CD14-positive monocyte (primary cell): ENCODE results near the gene MYH8. TPM values are rescaled to one million over a fixed set of nuclear protein-coding genes. Genes with fewer than 3 reads are reported as not detected.

Experiments used
- DNase-seq, 3 donors: peaks; one replicate each; pipeline ENCODE4 v3.0.0-alpha.2; 2011 to 2022
- H2AFZ ChIP-seq: 2 replicates; pipeline ENCODE4 v1.6.0; 2012; ENCODE audit warnings: mild to moderate bottlenecking, low read depth, low read length, inconsistent platforms; ENCODE audit not compliant: insufficient read depth, poor library complexity, severe bottlenecking
- H3K27ac ChIP-seq, 2 donors: 1 replicate in 1 of 2; 2 replicates in 1 of 2; pipeline ENCODE4 v1.5.1; 2012 to 2013; ENCODE audit warnings: low read length in 2 of 2, control low read depth in 1 of 2, inconsistent platforms in 1 of 2, low read depth in 1 of 2, mild to moderate bottlenecking in 1 of 2
- H3K27me3 ChIP-seq, 2 donors: one replicate each; pipeline versions ENCODE4 v1.6.0 to v1.6.1; 2011 to 2013; ENCODE audit warnings: low read length in 2 of 2; ENCODE audit not compliant: control insufficient read depth in 2 of 2, insufficient read depth in 2 of 2
- H3K36me3 ChIP-seq, 2 donors: replicated peaks in 1 of 2; 1 replicate in 1 of 2; 2 replicates in 1 of 2; pipeline versions ENCODE4 v1.5.1 to v1.6.1; 2012 to 2013; ENCODE audit warnings: low read length in 2 of 2, control low read depth in 1 of 2, inconsistent platforms in 1 of 2, mild to moderate bottlenecking in 1 of 2; ENCODE audit not compliant: insufficient read depth in 2 of 2, control insufficient read depth in 1 of 2
- H3K4me1 ChIP-seq, 2 donors: 1 replicate in 1 of 2; 2 replicates in 1 of 2; pipeline versions ENCODE4 v1.5.1 to v1.6.1; 2012 to 2013; ENCODE audit warnings: low read length in 2 of 2, control low read depth in 1 of 2, inconsistent platforms in 1 of 2, mild to moderate bottlenecking in 1 of 2, moderate library complexity in 1 of 2; ENCODE audit not compliant: insufficient read depth in 2 of 2, control insufficient read depth in 1 of 2
- H3K4me2 ChIP-seq: replicated peaks from 2 replicates; pipeline ENCODE3; 2012; ENCODE audit warnings: low read length, moderate library complexity, mild to moderate bottlenecking; ENCODE audit not compliant: poor library complexity, severe bottlenecking; ENCODE audit errors: extremely low read depth
- H3K4me3 ChIP-seq, 3 experiments: fragments of 200-600 bp in 1 of 3; sonication (generic) in 1 of 3; replicated peaks in 1 of 3; 1 replicate in 2 of 3; 2 replicates in 1 of 3; pipeline ENCODE4 v1.5.1; 2011 to 2013; ENCODE audit warnings: low read length in 3 of 3, mild to moderate bottlenecking in 3 of 3, control low read depth in 2 of 3, low read depth in 2 of 3, inconsistent platforms in 1 of 3, moderate library complexity in 1 of 3
- H3K79me2 ChIP-seq: 2 replicates; pipeline ENCODE4 v1.6.0; 2012; ENCODE audit warnings: mild to moderate bottlenecking, control low read depth, inconsistent platforms, low read length, moderate library complexity; ENCODE audit not compliant: insufficient read depth
- H3K9ac ChIP-seq: 2 replicates; pipeline ENCODE4 v1.6.0; 2017; ENCODE audit warnings: low read length, mild to moderate bottlenecking; ENCODE audit not compliant: insufficient read depth, poor library complexity, severe bottlenecking
- H3K9me3 ChIP-seq, 2 donors: replicated peaks in 1 of 2; 1 replicate in 1 of 2; 2 replicates in 1 of 2; pipeline versions ENCODE4 v1.5.1 to v1.6.1; 2012 to 2013; ENCODE audit warnings: low read length in 2 of 2, control low read depth in 1 of 2; ENCODE audit not compliant: control insufficient read depth in 1 of 2, insufficient read depth in 1 of 2
- H4K20me1 ChIP-seq: 2 replicates; pipeline ENCODE4 v1.6.0; 2012; ENCODE audit warnings: mild to moderate bottlenecking, low read length, control low read depth, moderate library complexity; ENCODE audit not compliant: insufficient read depth
- H3K27ac Mint-ChIP-seq, 7 donors: one replicate each; pipeline ENCODE4 v1.8.0; 2020; ENCODE audit warnings: mild to moderate bottlenecking in 7 of 7, mixed read lengths in 7 of 7, moderate library complexity in 6 of 7, inconsistent platforms in 2 of 7
- H3K27me3 Mint-ChIP-seq, 3 donors: one replicate each; pipeline ENCODE4 v1.8.0; 2021 to 2022; ENCODE audit warnings: low read depth in 3 of 3, mild to moderate bottlenecking in 3 of 3, mixed read lengths in 3 of 3, moderate library complexity in 3 of 3, inconsistent platforms in 1 of 3
- H3K36me3 Mint-ChIP-seq, 2 donors: one replicate each; pipeline ENCODE4 v1.8.0; 2020; ENCODE audit warnings: mixed read lengths in 2 of 2, inconsistent platforms in 1 of 2, mild to moderate bottlenecking in 1 of 2
- H3K4me1 Mint-ChIP-seq: one replicate; pipeline ENCODE4 v1.8.0; 2020; ENCODE audit warnings: mild to moderate bottlenecking, mixed read lengths
- H3K4me3 Mint-ChIP-seq, 2 donors: one replicate each; pipeline ENCODE4 v1.8.0; 2020; ENCODE audit warnings: mild to moderate bottlenecking in 2 of 2, mixed read lengths in 2 of 2, moderate library complexity in 1 of 2
- H3K9me3 Mint-ChIP-seq, 7 donors: one replicate each; pipeline ENCODE4 v1.8.0; 2020 to 2022; ENCODE audit warnings: mixed read lengths in 7 of 7, mild to moderate bottlenecking in 6 of 7, moderate library complexity in 6 of 7, inconsistent platforms in 2 of 7
- CTCF ChIP-seq: fragments of 200-600 bp; IDR thresholded peaks from one replicate; pipeline ENCODE4 v1.8.0; 2022; ENCODE audit warnings: antibody characterized with exemption, mild to moderate bottlenecking
- WGBS: methylation state at CpG from one replicate; pipeline ENCODE4 v1.1.5; 2013; ENCODE audit warnings: missing lambda C conversion rate; ENCODE audit not compliant: insufficient coverage; 5-methylcytosine and 5-hydroxymethylcytosine counted together
- intact Hi-C, 2 donors: fragments of 100-400 bp; cut with micrococcal nuclease; formaldehyde crosslinking; loops; one replicate each; pipeline versions ENCODE4 v1.15.0 to v1.15.1; 2023
- polyA minus RNA-seq: library from RNA; depleted of rRNA, polyadenylated mRNA; stranded (reverse); fragments of >200 nt; gene quantifications from 2 replicates; pipeline ENCODE4 v1.2.3, GENCODE V29; 2012
- polyA plus RNA-seq, 3 donors: library from polyadenylated mRNA; depleted of rRNA in 1 of 3; unstranded in 2 of 3; stranded (reverse) in 1 of 3; fragments of 300-500 nt in 2 of 3; fragments of >200 nt in 1 of 3; fragmentation: Illumina TruSeq in 2 of 3; gene quantifications; 1 replicate in 2 of 3; 2 replicates in 1 of 3; pipeline ENCODE4 v1.2.3, GENCODE V29; 2012 to 2021
- total RNA-seq, 12 experiments: library from RNA in 1 of 12; stranded (reverse) in 1 of 12; fragments of 120-200 nt in 1 of 12; gene quantifications; one replicate each; pipeline ENCODE4 v1.2.4 and lab custom pipeline; 2013 to 2026; ENCODE audit warnings: mixed read lengths in 6 of 12, inconsistent platforms in 1 of 12

Gene MYH8
- 0.42 TPM for total RNA-seq (2013)
- not detected for polyA plus RNA-seq
- polyA minus RNA-seq, result not detected in 2 replicates
- 0 to 3.9 (median 0.05) reads per million in 11 experiments for total RNA-seq (lab: John Stamatoyannopoulos, UW)

DNA sequence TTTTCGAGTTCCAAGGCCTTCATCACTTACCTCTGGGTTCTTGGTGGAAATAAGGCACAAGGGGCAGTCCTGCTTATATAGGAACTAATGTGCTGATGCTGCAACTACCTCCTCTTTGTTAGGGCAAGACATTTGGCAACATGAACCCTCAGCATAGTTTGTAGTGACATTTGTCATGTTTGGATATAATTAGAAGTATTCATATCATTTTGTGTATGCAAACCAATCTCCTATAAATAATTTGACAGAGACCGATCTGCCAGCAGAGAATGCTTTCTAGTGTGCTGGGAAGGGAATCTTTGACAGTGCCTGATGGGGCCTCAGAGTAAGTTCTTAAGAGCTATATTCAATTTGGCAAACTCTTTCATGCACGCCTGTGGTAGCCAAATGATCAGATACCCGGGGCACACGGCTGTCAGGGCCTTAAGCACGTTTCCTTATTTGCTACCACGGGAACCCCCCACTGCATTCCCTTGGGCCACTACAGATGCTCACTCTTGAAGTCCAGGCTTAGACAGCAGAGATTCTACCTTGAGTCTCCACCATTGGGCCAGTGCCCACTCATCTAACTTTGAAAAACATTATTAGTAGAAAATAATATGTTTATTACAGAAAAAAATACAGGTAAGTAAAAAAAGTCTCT lies at the start of gene MYH8:
MYH8 (minus strand) TSS at position 51 of the 643 bp plus-strand sequence. CDS start 1,723 bp downstream, outside the sequence.
- Histone ChIP-seq H3K36me3 (no peaks in the 10 kb centered on the region), H3K9me3 (no peaks in the 10 kb centered on the region), H3K27ac (no peak within 1 kb of the TSS), H3K4me2 (no peak within 1 kb of the TSS), H3K79me2 (no peaks in the 10 kb centered on the region), H3K4me1 (no peaks in the 10 kb centered on the region), H3K4me3 (no peak within 1 kb of the TSS), H2AFZ (no peak within 1 kb of the TSS), H4K20me1 (no peaks in the 10 kb centered on the region), H3K27me3 (no peaks in the 10 kb centered on the region), H3K9ac (no peak within 1 kb of the TSS)
- no peaks in the 10 kb centered on the region for H3K4me1 Mint-ChIP-seq
- peaks cover 6 to 8% (median 8%) of the 10 kb centered on the region in 3 donors for H3K27me3 Mint-ChIP-seq
- H3K36me3 Mint-ChIP-seq, result no peaks in the 10 kb centered on the region
- WGBS, result 91% methylated on average over 5 of the region's 7 CpGs
- H3K4me3 Mint-ChIP-seq, result no peak within 1 kb of the TSS
- no peak within 1 kb of the TSS for H3K27ac Mint-ChIP-seq
- no peak for TF ChIP-seq CTCF
- peaks cover 0 to 2% (median 0%) of the 10 kb centered on the region in 7 donors for H3K9me3 Mint-ChIP-seq
- no peak for DNase-seq
- intact Hi-C loops, result no loop called here

- Mint-ChIP-seq H3K27ac (no peak within 1 kb of the TSS), H3K4me3 (no peak within 1 kb of the TSS), H3K27me3 (peaks cover 0 to 2% (median 2%) of the 10 kb centered on the region in 3 donors), H3K9me3 (peaks cover 0 to 2% (median 0%) of the 10 kb centered on the region in 7 donors), H3K36me3 (no peaks in the 10 kb centered on the region), H3K4me1 (no peaks in the 10 kb centered on the region)
- Histone ChIP-seq H3K9me3 (no peaks in the 10 kb centered on the region), H3K9ac (no peak within 1 kb of the TSS), H2AFZ (no peak within 1 kb of the TSS), H3K4me2 (no peak within 1 kb of the TSS), H4K20me1 (no peaks in the 10 kb centered on the region), H3K27me3 (no peaks in the 10 kb centered on the region), H3K36me3 (no peaks in the 10 kb centered on the region), H3K27ac (no peak within 1 kb of the TSS), H3K4me1 (no peaks in the 10 kb centered on the region), H3K79me2 (no peaks in the 10 kb centered on the region), H3K4me3 (no peak within 1 kb of the TSS)
- DNase-seq, result no peak
- no peak for TF ChIP-seq CTCF
- WGBS, result no CpG with 5 or more reads among the region's 1 CpG
- intact Hi-C loops, result no loop called here
Observed at GRCh38 chr17:10469459-10469858, 47.7 kb upstream of the MYH8 start, which contains the start of gene MYH4. Gene MYH4, minus strand, starts transcription at chr17:10469559. Its CDS starts 2,814 bp downstream, at chr17:10466745.
